NCI-H1930 (cell line): Measurements from ENCODE around the gene ZNF296.

Experiments used
- DNase-seq, 2 experiments: peaks; one replicate each; lab custom pipeline; 2025; lab: John Stamatoyannopoulos, UW

ZNF296 gene

DNA sequence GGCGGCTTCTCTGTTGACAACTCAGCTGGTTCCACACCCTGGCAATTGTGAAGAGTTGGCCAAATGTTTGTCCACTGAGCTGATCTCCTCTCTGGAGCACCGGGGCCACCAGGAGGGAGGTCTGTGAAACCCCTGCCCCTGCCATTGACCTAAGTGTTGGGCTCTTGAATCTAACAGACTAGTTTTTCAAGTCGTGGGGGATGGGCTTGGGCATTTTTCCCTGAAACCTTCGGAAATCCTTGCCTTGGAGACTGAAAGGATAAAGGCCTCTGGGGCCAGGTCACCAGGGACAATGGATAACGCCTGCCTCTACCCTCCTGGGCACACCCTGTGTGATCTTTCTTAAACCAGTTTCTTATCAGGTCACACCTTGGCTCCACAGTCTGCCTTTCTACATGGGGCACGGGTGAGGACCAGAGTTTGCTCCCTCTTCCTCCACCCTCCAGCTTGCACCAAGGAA is 3.7 kb upstream of the ZNF296 start:
- no peak for DNase-seq

DNA sequence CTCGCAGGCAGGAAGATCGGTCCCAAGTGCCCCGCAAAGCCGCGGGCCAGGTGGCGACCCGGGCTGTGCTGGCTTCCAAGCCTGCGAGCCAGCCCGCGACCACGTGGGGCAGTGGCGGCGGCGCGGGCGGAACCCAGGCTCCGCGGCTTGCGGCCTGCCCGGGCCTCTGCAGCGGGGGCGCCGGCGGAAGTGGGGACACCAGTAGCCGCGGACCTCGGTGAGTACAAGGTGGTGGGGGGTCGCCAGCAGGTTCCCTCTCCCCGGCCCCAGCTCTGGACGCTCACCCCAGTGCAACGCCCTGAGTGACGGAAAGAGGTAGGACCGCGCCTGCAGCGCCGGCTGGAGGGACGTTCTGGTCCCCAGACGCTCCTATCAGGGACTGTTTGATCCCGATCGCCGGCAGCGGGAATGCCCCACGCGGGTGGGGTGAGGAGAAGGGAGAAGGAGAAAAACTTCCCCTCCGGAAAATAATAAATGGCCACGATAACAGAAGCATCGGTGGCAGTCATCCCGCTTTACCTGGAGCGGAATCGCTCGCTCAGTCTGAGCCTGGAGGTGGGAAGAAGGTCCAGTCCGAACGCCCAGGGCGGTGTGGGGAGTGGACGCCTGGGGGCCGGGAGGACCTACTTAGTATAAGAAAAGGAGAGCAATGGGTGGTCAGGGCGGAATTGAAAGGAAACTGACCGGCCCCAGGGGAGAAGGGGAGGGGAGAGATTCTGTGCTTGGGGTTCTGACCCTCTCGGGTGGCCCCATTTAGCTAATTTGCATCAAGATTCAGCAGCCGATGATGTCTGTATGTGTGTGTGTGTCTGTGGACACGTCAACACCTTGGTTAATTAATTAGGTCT is 3.0 kb upstream of the ZNF296 start, which contains the start of gene GEMIN7:
GEMIN7 (plus strand) TSS at position 198 of the 848 bp plus-strand sequence. CDS start 10,855 bp downstream, outside the sequence.
- DNase-seq = peak; percentile 59 to 81

DNA sequence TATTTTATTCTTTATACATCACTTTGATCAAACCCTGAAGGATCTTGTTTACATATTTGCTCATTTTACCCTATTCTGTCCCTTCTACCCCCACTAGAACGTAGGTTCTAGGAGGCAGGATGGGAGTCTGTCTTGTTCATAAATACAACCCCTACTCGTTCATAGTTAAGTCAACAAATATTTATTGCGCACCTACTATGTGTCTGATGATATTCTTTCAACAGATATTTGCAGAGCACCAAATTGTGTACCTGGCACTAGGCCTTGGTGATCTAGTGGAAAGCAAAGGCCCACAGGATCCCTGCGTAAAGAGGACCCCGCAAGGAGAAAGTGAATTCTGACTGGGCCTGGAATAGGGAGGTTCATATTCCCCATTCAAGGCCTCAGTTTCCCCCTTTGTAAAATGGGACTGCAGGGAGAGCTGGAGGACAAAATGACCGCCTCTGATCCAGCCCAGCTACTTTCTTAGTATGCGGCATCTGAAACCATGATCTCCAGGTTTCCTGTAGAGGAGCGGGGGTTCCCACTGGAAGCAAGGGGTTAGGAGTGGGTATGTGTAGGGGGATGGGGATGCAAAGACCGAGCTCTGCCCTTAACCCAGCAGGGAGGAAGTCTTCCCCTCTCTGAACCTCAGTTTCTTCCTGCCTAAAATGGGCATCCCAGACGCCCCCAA is 2.2 kb upstream of the ZNF296 start:
- no peak for DNase-seq

DNA sequence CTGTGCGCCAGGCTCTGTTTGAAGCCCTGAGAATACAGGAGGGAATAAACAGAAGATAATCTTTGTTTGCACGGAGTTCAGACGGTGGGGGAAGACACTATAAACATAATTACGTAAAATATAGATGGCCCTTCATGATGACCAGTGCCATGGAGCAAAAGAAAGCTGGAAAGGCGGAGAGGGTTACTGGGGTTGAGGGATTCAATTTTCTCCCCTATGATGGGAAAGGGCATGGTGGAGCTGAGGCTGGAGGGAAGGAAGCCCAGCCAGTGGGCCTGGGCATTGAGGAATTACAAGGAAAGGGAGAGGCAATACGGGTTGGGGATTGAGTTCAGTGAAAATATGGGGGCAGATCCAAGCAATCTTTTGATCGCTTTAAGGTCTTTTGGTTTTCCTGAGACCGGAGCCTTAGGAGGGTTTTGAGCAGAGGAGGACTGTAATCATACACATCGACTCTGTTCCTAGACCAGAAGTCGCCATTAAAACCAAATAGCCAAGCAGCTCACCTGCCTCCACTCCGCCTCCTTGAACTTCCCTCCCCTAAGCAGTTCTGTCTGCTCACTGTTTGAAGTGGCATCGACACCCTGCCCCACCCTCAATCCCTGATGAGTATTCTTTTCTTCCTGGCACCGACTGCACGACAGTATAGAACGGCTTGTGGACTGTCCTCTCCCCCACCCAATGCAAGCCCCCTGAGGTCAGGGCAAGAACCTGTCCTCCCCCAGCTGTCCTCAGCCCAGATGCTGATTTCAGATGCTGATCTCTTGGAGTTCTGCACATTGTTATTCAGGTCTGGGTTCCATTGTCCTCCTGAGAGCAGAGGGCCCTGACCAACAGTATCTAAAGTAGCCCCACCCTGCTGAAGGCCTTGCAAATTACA is 813 bp upstream of the ZNF296 start:
- DNase-seq = no peak

DNA sequence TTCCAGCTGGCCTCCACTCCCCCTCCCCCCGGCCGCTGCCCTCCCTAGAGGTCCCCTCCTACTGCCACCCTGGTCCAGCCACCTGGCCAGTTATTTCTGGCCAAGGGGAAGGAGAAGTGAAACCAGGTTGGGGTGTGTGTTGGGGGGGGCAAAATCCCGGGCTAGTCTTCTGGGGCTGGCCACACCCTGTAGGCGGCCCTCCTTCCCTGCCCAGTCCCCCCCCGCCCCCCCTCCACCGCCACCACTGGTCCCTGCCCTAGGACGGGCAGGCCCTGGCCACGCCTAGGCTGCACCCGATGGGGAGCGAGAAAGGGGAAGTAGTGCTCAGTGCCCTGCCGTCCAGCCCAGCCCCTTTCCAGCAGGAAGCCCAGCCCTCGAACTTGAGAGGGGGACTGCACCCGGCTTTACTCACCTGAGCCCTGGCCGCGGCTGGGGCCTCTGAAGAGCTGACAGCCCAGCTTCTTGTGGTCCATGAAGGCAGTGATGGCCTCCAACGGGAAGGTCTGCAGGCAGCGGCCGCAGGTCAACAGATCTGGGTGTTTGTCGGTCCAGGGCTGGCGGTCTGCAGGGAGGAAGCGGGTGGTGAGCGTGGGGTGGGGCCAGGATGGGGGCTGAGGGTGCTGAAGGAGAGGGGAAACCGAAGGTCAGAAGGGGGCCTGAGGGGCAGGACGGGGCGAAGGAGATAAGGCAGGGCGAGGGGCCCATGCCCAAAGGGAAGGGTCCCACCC is 813 bp downstream of the ZNF296 start:
- DNase-seq = no peak

DNA sequence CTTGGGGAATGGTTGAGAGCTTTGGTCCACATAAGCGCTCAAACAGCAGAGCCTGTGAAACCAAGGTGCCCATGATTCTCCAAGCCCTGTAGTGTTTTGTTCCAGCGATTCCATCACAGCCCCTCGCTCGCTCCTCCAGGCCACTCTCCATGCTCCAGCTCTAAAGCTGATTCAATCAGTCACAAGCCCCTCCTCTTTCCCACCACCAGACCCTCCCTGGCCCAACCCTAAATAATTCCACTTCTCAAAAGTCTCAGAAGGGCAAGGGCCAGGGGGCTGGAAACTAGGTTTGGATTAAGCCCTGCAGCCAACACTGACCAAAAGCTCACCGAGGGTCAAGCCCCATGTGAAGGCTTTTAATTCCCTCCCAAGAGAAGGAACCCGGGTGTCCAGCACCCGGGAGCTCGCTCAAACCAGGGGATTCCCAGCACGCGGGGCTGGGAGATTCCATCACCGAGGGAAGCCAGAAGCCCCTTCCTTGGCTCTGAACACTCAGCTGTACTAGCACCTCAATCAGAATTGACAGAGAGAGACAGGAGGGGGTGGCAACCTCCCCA is 1.5 kb downstream of the ZNF296 start:
- no peak for DNase-seq

DNA sequence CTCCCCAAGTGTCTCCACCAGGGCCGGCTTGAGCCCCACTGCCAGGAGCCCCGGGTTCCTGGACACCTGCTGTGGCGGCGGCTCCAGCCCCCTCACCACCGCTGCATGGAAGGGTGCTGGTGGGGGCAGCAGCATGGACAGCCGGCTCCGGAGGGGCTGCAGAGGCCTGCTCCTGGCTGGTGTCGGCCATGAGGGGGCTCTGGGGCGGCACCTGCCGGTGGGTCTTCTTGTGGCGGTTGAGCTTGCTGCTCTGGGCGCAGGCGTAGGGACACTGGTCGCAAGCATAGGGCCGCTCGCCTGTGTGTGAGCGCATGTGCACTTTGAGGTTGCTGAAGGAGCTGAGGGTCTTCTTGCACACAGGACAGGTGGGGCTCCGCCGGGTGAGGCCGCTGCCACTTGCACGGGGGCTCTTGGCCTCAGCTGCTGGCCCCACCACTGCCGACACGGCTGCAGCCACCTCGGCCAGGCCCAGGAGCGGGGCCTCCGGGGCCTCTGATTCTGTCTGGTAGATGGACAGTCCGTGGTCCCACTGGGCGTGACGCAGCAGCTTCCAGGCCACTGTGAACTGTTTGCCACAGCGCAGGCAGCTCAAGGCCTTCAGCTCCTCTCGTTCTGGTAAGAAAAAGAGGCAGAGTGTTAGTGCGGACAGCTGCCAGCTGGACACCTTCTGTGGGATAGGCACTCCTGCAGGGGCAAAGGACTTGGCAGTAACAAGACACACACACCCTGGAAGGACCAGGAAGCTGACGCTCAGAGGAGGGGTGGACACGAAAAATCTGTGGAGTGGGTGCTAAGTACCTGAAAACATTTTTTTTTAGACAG is 4.1 kb downstream of the ZNF296 start:
- DNase-seq = no peak

DNA sequence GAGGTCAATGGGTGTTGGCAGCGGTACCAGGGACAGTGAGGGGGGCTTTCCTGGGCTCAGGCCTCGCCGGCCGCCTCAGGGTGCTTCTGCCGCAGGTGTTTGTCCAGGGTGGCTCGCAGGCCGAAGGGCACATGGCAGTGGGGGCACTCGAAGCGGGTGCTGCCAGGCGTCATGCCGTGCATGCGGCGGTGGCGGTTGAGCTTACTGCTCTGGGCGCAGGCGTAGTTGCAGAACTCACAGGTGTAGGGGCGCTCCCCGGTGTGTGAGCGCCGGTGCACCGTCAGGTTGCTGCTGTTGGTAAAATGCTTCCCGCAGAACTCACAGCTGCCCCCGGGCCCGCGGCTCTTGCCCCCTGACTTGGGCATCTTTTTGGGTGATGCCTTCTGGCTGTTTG is 4.7 kb downstream of the ZNF296 start:
- DNase-seq = no peak

DNA sequence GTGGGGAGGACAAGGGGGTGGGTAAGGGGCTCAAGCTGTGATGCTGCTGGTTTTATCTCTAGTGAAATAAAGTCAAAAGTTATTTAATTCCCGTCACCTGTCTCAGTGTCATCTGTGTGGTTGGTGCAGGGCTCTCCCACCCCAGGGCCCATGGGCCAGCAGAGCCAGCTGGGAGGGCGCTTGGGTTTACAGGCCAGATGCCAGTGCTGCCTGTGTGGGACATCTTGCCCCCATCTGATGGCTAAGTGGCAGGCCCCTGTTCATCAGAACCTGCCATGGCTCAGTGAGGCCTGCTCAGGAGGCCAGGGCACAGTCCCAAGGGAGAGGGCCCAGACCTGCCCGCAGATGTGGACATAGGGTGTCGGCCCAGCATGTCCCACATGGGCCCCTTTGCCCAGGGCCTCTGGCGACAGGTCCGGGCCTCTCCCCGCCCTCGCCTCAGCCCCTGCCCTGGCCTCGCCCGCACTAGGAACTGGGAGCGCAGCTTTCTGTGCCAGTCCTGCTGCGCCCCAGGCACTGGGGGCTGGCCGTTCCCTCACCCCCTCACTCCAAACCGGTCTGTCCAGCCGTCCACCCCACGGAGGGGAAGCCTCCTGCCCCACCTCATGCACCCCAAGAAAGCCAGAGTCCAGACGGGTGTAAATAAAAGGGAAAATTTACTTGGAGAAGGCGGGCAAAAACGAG is 5.3 kb downstream of the ZNF296 start:
- no peak for DNase-seq

DNA sequence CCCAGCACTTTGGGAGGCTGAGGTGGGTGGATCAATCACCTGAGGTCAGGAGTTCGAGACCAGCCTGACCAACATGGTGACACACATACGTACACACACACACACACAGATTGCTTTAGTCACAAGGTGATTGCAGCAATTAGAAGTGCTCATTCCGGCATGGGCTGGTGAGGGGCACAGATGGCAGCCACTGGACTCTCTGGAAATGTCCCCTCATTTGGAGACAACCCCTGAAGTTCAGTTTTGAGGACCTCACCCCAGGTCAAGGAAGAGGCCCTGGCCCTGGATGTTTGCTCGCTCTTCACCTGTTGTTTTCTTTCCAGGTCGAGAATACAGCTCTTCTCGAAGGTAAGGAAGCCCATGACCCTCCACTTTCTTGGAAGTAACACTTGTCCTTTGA is 6.1 kb downstream of the ZNF296 start:
- no peak for DNase-seq

DNA sequence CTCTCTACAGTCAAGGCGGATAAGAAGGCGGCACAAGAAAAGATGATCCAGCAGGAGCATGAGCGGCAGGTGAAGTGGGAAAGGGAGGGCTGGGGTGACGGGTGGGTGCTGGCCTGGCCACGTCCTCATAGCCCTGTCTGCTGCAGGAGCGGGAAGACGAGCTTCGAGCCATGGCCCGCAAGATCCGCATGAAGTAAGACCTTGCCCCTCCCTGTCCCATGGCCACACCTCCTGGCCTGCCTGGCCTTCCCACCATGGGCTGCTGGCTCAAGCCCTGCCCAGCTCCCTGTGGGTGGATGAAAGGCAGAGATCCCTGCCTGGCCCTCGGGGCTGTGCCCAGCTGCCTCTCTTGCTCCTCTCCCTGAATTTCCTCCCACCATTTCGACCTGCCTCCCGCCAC is 7.2 kb downstream of the ZNF296 start:
- DNase-seq = no peak

DNA sequence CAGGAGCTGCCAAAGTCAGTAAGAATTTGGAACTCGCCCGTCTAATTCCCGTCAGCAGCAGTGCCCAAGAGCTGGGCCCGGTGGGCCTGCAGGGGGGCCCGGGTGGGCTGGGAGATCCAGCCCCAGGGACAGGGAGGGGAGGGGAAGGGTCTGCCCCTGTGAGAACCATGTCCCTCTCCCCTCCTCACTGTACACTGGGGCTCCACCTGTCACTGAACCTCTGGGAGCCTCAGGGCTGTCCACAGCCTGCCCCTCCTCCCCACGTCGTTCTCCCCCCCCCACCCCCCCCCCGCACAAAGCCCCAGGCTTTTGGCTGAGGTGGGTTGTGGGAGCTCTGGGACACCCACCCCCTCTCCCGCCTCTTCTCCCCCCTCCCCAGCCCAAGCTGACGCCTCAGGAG is 8.2 kb downstream of the ZNF296 start:
- DNase-seq = no peak

DNA sequence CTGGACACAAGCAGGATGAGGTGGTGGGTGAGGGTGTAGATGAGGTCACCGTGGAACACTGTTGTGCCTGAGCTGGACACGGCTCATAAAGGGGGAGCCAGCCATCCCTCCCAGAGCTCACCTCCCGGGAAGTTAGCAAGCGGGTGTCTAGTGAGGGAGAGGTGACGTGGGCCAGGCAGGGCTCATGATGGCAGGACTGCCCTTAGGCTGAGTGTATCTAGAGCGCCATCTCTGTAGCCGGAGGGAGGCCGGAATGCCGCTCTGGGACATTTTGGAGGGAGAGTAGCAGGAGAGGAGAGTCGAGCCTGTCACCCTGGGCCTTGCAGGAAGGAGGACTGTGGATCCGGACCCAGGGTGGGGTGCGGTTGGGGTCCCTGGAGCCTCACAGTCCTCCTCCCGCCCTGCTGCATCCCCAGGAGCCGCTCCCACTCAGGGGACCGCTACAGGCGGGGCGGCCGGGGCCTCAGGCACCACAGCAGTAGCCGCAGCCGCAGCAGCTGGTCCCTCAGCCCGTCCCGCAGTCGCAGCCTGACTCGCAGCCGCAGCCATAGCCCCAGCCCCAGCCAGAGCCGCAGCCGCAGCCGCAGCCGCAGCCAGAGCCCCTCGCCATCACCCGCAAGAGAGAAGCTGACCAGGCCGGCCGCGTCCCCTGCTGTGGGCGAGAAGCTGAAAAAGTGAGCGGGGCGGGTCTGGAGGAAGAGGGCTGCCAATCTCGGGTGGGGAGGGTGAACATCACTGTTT is 9.2 kb downstream of the ZNF296 start:
- no peak for DNase-seq

DNA sequence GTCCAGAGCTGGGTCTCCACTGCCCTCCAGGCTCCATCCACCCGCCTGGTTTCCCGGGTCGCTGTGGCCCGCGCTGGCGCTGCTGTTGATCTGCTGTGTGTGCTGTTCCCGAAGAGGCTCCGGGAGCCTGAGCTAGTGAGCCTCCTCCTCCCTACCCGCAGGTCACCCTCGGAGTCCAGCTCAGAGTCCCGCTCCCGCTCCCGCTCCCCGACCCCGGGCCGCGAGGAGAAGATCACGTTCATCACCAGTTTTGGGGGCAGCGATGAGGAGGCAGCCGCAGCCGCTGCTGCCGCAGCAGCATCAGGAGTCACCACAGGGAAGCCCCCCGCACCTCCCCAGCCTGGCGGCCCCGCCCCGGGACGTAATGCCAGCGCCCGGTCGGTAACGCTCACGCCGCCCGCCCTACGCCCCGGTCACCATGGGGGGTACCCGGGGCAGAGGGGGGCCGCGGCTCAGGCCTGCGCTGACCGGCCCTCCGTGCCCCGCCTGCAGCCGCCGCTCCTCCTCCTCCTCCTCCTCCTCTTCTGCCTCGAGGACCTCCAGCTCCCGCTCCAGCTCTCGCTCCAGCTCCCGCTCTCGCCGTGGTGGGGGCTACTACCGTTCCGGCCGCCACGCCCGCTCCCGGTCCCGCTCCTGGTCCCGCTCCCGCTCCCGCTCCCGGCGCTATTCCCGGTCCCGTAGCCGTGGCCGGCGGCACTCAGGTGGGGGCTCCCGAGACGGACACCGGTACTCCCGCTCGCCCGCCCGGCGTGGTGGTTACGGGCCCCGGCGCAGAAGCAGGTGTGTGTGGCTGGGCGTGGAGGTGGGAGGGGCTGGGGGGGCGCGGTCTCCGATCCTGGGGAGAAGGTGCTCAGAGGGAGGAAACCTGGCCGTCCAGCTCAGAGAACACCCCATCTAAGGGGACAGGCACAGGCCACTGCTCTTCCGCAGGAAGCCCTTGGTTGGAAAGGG is 12.2 kb downstream of the ZNF296 start:
- DNase-seq = no peak

DNA sequence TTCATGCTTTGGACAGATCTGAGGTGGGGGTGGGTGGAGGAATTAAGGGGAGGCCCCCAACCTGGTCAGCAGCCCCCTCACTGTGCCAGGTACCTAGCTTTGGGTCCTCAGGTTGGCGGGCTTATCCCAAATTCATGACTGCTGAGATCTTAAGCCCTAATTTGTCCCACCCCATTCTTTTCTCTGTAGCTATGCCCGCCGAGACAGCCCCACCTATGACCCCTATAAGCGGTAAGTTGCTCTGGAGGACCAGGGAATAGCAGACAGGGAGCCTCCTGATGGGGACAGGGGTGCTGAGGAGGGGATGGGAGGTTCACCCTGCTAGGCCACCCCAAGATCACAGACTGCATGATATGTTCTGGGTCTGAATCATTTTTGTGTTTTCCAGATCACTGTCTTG is 14.3 kb downstream of the ZNF296 start:
- no peak for DNase-seq

DNA sequence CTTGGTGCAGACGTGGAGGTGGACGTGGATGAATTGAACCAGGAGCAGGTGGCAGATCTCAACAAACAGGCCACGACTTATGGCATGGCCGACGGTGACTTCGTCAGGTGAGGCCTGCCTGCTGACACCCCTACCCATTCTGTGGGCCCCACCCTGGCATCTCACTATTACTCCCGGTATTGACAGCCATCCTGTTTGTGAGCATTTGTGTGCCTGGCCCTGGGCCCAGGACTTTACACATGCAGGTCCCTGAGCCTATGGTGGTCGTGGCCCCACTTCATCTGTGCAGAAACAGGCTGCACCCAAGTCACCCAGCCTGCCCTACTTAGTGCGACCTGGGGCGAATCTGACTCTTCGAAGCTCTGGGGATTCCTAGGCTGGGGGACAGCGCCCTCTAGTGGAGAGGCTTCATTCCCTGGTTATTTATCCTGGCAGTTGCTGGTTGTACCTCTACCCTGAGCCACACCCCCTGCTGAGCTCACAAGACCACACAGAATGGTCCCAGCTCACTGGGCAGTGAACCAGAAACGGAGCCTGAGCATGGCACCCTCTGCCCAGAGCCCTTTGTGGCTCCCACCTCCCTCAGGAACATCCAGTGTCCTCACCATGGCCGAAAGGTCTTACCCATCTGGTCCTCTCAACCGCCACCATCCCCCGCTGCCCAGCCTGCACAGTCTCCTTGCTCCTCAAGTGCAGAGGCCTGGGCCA is 16.9 kb downstream of the ZNF296 start:
- DNase-seq = peak; percentile 37 to 60

DNA sequence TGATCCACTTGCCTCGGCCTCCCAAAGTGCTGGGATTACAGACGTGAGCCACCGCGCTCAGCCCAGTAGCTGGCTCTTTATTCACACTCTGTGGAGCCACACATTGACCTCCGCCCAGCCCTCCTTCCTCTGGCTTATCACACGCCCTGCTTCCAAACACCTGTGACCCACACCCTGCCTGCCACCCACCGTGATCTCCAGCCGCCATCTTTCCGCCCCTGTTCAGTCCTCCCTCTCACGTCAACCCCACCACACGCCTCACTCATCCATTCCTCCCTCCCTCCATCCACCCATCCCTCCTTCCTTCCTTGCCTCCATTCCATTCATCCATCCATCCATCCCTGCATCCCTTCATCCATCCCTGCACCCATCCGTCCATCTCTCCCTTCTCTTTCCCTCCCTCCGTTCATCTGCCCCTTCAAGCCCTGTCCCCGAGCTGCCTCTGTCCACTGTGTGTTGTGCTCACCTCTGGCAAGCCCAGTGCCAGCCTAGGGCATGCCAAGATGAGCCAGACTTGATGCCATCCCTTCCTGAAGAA is 17.6 kb downstream of the ZNF296 start:
- DNase-seq = no peak
